PFSK-1 (cell line): ENCODE measurements around the gene MCM10.
A peak's percentile ranks its signal among the peaks of the same experiment; 100 is the strongest.

Experiments used
- POLR2AphosphoS5 ChIP-seq: IDR thresholded peaks from 2 replicates; pipeline ENCODE4 v1.6.1; 2012; ENCODE audit warnings: low read depth, mild to moderate bottlenecking, control low read depth, low read length, moderate library complexity
- SIN3A ChIP-seq: IDR thresholded peaks from 2 replicates; pipeline ENCODE4 v1.6.1; 2012; ENCODE audit warnings: mild to moderate bottlenecking, low read length, moderate library complexity, borderline replicate concordance; ENCODE audit not compliant: insufficient read depth
- TAF1 ChIP-seq: IDR thresholded peaks from 2 replicates; pipeline ENCODE4 v1.6.1; 2012; ENCODE audit warnings: low read length, control low read depth, borderline replicate concordance; ENCODE audit not compliant: insufficient read depth

DNA sequence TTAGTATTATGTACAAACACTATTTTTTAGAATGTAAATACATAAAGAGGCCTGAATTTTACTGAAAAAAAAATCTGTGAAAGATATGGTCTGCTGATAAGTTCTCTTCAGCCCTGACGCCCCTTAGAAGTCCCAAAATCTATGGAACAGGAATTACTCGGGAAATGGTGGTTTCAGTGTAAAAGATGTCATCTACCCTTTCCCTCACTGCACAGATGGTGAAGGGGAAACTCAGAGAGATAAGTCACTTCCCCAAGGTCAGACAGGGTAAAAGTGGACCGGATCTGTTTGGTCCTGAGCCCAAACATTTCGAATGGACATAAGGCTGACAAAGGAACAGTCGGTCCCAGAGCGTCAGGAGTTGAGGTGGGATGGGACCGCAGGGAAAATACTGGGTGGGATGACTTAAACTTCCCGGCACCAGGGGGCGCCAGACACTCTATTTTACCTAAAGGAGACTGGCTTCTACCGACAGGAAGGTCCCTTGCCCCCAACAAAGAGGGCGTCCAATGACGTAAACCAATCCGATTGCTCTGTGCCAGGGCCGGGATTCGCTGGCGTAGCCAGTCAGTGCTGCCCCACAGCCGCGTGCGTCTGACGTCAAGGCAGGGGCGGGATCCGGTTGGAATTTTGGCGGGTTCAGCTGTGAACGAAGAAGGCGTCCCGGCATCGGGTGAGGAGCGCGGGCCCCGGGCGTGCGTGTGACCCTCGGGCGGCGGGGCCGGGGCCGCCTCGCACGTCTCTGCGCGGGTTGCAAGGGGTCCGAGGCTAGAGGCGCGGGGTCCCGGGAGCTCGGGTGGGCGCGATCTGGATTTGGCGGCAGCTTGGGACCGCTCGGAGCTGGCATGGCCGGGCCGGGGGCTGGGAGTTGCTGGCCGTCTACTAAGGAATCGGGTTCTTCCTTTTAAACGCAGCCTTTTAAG is at the start of gene MCM10:
- TF ChIP-seq POLR2AphosphoS5 (0 out of 2 replicates have a peak, but pooled peaks have one; percentile 45), TAF1 (no peak), SIN3A (peak; percentile 68; the same call in 1 of the 2 replicates)
